ENCODE results near the gene GGT7.
"Not testable (repeated sequence)": the region's sequence is repeated elsewhere in the genome, so short reads cannot be mapped to it uniquely, and the experiment has no call there.

GGT7 gene

GRCh38 chr20:34820805-34821578, 51.7 kb downstream of the GGT7 start:
- Histone ChIP-seq H3K4me3 (ENCODE audit: low read depth, low read length) (no peak overlapping the region), H3K36me3 (ENCODE audit: insufficient read depth, low read length) (no peaks in the 10 kb centered on the region), H2AFZ (ENCODE audit: low read length, unreplicated experiment) (no peak overlapping the region), H3K27ac (ENCODE audit: low read depth, low read length) (no peak overlapping the region), H3K27me3 (ENCODE audit: insufficient read depth, low read length) (no peaks in the 10 kb centered on the region), H3K79me2 (ENCODE audit: control insufficient read depth, insufficient read depth, low read length, unreplicated experiment) (peaks cover 84% of the 10 kb centered on the region), H3K4me1 (ENCODE audit: control insufficient read depth, insufficient read depth, low read length, unreplicated experiment) (peaks cover 16% of the 10 kb centered on the region)

GRCh38 chr20:34817801-34818200, 54.9 kb downstream of the GGT7 start:
- Histone ChIP-seq H3K27me3 (ENCODE audit: insufficient read depth, low read length) (no peaks in the 10 kb centered on the region), H3K4me3 (ENCODE audit: low read depth, low read length) (no peak overlapping the region), H2AFZ (ENCODE audit: low read length, unreplicated experiment) (no peak overlapping the region), H3K36me3 (ENCODE audit: insufficient read depth, low read length) (no peaks in the 10 kb centered on the region), H3K79me2 (ENCODE audit: control insufficient read depth, insufficient read depth, low read length, unreplicated experiment) (peaks cover 79% of the 10 kb centered on the region), H3K27ac (ENCODE audit: low read depth, low read length) (no peak overlapping the region), H3K4me1 (ENCODE audit: control insufficient read depth, insufficient read depth, low read length, unreplicated experiment) (peaks cover 18% of the 10 kb centered on the region)

- H3K27ac ChIP-seq (ENCODE audit: low read depth, low read length) = no peak overlapping the region
- no peak overlapping the region for H2AFZ ChIP-seq (ENCODE audit: low read length, unreplicated experiment)
- no peaks in the 10 kb centered on the region for H3K27me3 ChIP-seq (ENCODE audit: insufficient read depth, low read length)
- no peak overlapping the region for H3K4me3 ChIP-seq (ENCODE audit: low read depth, low read length)
- H3K79me2 ChIP-seq (ENCODE audit: control insufficient read depth, insufficient read depth, low read length, unreplicated experiment) = peaks cover 78% of the 10 kb centered on the region
- no peaks in the 10 kb centered on the region for H3K36me3 ChIP-seq (ENCODE audit: insufficient read depth, low read length)
- peaks cover 20% of the 10 kb centered on the region for H3K4me1 ChIP-seq (ENCODE audit: control insufficient read depth, insufficient read depth, low read length, unreplicated experiment)
Observed at GRCh38 chr20:34817072-34817471, 55.6 kb downstream of the GGT7 start.

- peaks cover 20% of the 10 kb centered on the region for H3K4me1 ChIP-seq (ENCODE audit: control insufficient read depth, insufficient read depth, low read length, unreplicated experiment)
- H3K27ac ChIP-seq (ENCODE audit: low read depth, low read length) = no peak overlapping the region
- H3K79me2 ChIP-seq (ENCODE audit: control insufficient read depth, insufficient read depth, low read length, unreplicated experiment) = peaks cover 77% of the 10 kb centered on the region
- no peak overlapping the region for H2AFZ ChIP-seq (ENCODE audit: low read length, unreplicated experiment)
- no peak overlapping the region for H3K4me3 ChIP-seq (ENCODE audit: low read depth, low read length)
- H3K27me3 ChIP-seq (ENCODE audit: insufficient read depth, low read length) = no peaks in the 10 kb centered on the region
- H3K36me3 ChIP-seq (ENCODE audit: insufficient read depth, low read length) = no peaks in the 10 kb centered on the region
Observed at GRCh38 chr20:34815636-34816035, 57.0 kb downstream of the GGT7 start.

GRCh38 chr20:34808583-34808982, 64.1 kb downstream of the GGT7 start:
- Histone ChIP-seq H3K36me3 (ENCODE audit: insufficient read depth, low read length) (no peaks in the 10 kb centered on the region), H3K79me2 (ENCODE audit: control insufficient read depth, insufficient read depth, low read length, unreplicated experiment) (peaks cover 40% of the 10 kb centered on the region), H3K4me1 (ENCODE audit: control insufficient read depth, insufficient read depth, low read length, unreplicated experiment) (peaks cover 2% of the 10 kb centered on the region), H2AFZ (ENCODE audit: low read length, unreplicated experiment) (no peak overlapping the region), H3K27me3 (ENCODE audit: insufficient read depth, low read length) (no peaks in the 10 kb centered on the region), H3K4me3 (ENCODE audit: low read depth, low read length) (no peak overlapping the region), H3K27ac (ENCODE audit: low read depth, low read length) (no peak overlapping the region)

GRCh38 chr20:34807944-34808465, 64.7 kb downstream of the GGT7 start:
- not testable (repeated sequence) for H3K4me1 ChIP-seq (ENCODE audit: control insufficient read depth, insufficient read depth, low read length, unreplicated experiment); H2AFZ ChIP-seq (ENCODE audit: low read length, unreplicated experiment); H3K36me3 ChIP-seq (ENCODE audit: insufficient read depth, low read length); H3K4me3 ChIP-seq (ENCODE audit: low read depth, low read length); H3K27ac ChIP-seq (ENCODE audit: low read depth, low read length); H3K27me3 ChIP-seq (ENCODE audit: insufficient read depth, low read length)
- H3K79me2 ChIP-seq (ENCODE audit: control insufficient read depth, insufficient read depth, low read length, unreplicated experiment) = peaks cover 38% of the 10 kb centered on the region

- H2AFZ ChIP-seq (ENCODE audit: low read length, unreplicated experiment) = no peak overlapping the region
- H3K27ac ChIP-seq (ENCODE audit: low read depth, low read length) = no peak overlapping the region
- peaks cover 31% of the 10 kb centered on the region for H3K79me2 ChIP-seq (ENCODE audit: control insufficient read depth, insufficient read depth, low read length, unreplicated experiment)
- H3K4me3 ChIP-seq (ENCODE audit: low read depth, low read length) = no peak overlapping the region
- H3K36me3 ChIP-seq (ENCODE audit: insufficient read depth, low read length) = no peaks in the 10 kb centered on the region
- no peaks in the 10 kb centered on the region for H3K27me3 ChIP-seq (ENCODE audit: insufficient read depth, low read length)
- H3K4me1 ChIP-seq (ENCODE audit: control insufficient read depth, insufficient read depth, low read length, unreplicated experiment) = no peaks in the 10 kb centered on the region
Observed at GRCh38 chr20:34806255-34806654, 66.4 kb downstream of the GGT7 start.

- Histone ChIP-seq H3K27ac (ENCODE audit: low read depth, low read length) (no peak overlapping the region), H3K79me2 (ENCODE audit: control insufficient read depth, insufficient read depth, low read length, unreplicated experiment) (peaks cover 71% of the 10 kb centered on the region), H3K36me3 (ENCODE audit: insufficient read depth, low read length) (no peaks in the 10 kb centered on the region), H2AFZ (ENCODE audit: low read length, unreplicated experiment) (no peak overlapping the region), H3K4me1 (ENCODE audit: control insufficient read depth, insufficient read depth, low read length, unreplicated experiment) (no peaks in the 10 kb centered on the region), H3K4me3 (ENCODE audit: low read depth, low read length) (no peak overlapping the region), H3K27me3 (ENCODE audit: insufficient read depth, low read length) (no peaks in the 10 kb centered on the region)
Observed at GRCh38 chr20:34798871-34799270, 73.8 kb downstream of the GGT7 start.

GRCh38 chr20:34798328-34798727, 74.3 kb downstream of the GGT7 start:
- H3K27me3 ChIP-seq (ENCODE audit: insufficient read depth, low read length) = no peaks in the 10 kb centered on the region
- no peak overlapping the region for H3K4me3 ChIP-seq (ENCODE audit: low read depth, low read length)
- no peak overlapping the region for H3K27ac ChIP-seq (ENCODE audit: low read depth, low read length)
- peaks cover 72% of the 10 kb centered on the region for H3K79me2 ChIP-seq (ENCODE audit: control insufficient read depth, insufficient read depth, low read length, unreplicated experiment)
- no peak overlapping the region for H2AFZ ChIP-seq (ENCODE audit: low read length, unreplicated experiment)
- no peaks in the 10 kb centered on the region for H3K36me3 ChIP-seq (ENCODE audit: insufficient read depth, low read length)
- no peaks in the 10 kb centered on the region for H3K4me1 ChIP-seq (ENCODE audit: control insufficient read depth, insufficient read depth, low read length, unreplicated experiment)

- H3K27me3 ChIP-seq (ENCODE audit: insufficient read depth, low read length) = no peaks in the 10 kb centered on the region
- H3K27ac ChIP-seq (ENCODE audit: low read depth, low read length) = no peak overlapping the region
- no peak overlapping the region for H3K4me3 ChIP-seq (ENCODE audit: low read depth, low read length)
- H3K79me2 ChIP-seq (ENCODE audit: control insufficient read depth, insufficient read depth, low read length, unreplicated experiment) = peaks cover 74% of the 10 kb centered on the region
- no peaks in the 10 kb centered on the region for H3K4me1 ChIP-seq (ENCODE audit: control insufficient read depth, insufficient read depth, low read length, unreplicated experiment)
- H2AFZ ChIP-seq (ENCODE audit: low read length, unreplicated experiment) = no peak overlapping the region
- no peaks in the 10 kb centered on the region for H3K36me3 ChIP-seq (ENCODE audit: insufficient read depth, low read length)
Observed at GRCh38 chr20:34797012-34797995, 75.4 kb downstream of the GGT7 start.

All from ACC112 (cell line).